CD4-positive, alpha-beta T cell (primary cell): ENCODE data around the gene PTGER1. TPM values are rescaled to one million over a fixed set of nuclear protein-coding genes. Genes with fewer than 3 reads are reported as not detected.

Experiments
- ATAC-seq: fragments of 200-7000 bp; cut with Tn5 transposase; one replicate; pipeline ENCODE4 v1.10.0; 2022; ENCODE audit warnings: mild to moderate bottlenecking; ENCODE audit not compliant: poor library complexity
- CTCF ChIA-PET: fragments of 350-600 bp; sonication (Branson Sonifier 250); formaldehyde crosslinking; loops from one replicate; lab custom pipeline; 2021; ENCODE audit warnings: antibody characterized with exemption, inconsistent platforms; lab: Charles Lee
- POLR2A ChIA-PET: fragments of 350-600 bp; sonication (Branson Sonifier 250); formaldehyde crosslinking; loops from one replicate; lab custom pipeline; 2021; ENCODE audit warnings: antibody characterized with exemption, inconsistent platforms; lab: Charles Lee
- DNase-seq, 14 experiments: peaks; one replicate each; pipeline ENCODE4 v3.0.0-alpha.2; 2013 to 2020; ENCODE audit warnings: mixed read lengths in 2 of 14
- H3K27ac ChIP-seq, 2 donors: one replicate each; pipeline versions ENCODE4 v1.5.1 to v1.7.0; 2013; ENCODE audit warnings: low read length in 2 of 2, low read depth in 1 of 2, mild to moderate bottlenecking in 1 of 2
- H3K27me3 ChIP-seq, 2 experiments: 1 replicate in 1 of 2; 2 replicates in 1 of 2; pipeline versions ENCODE4 v1.6.1 to v1.7.0; 2013; ENCODE audit warnings: low read length in 2 of 2, control low read depth in 1 of 2, mild to moderate bottlenecking in 1 of 2, moderate library complexity in 1 of 2; ENCODE audit not compliant: insufficient read depth in 2 of 2, control insufficient read depth in 1 of 2
- H3K36me3 ChIP-seq: one replicate; pipeline ENCODE4 v1.6.1; 2013; ENCODE audit warnings: low read length, control low read depth; ENCODE audit not compliant: insufficient read depth
- H3K4me1 ChIP-seq: one replicate; pipeline ENCODE4 v1.6.1; 2013; ENCODE audit warnings: low read length, control low read depth; ENCODE audit not compliant: insufficient read depth
- H3K4me3 ChIP-seq: one replicate; pipeline ENCODE4 v1.5.1; 2013; ENCODE audit warnings: mild to moderate bottlenecking, low read length, moderate library complexity
- H3K9me3 ChIP-seq, 2 experiments: 1 replicate in 1 of 2; 2 replicates in 1 of 2; pipeline versions ENCODE4 v1.6.1 to v1.7.0; 2013; ENCODE audit warnings: low read length in 2 of 2, mild to moderate bottlenecking in 2 of 2, control low read depth in 1 of 2, moderate library complexity in 1 of 2; ENCODE audit not compliant: control insufficient read depth in 1 of 2, insufficient read depth in 1 of 2
- H3K27ac Mint-ChIP-seq: one replicate; pipeline ENCODE4 v1.8.0; 2020; ENCODE audit warnings: mixed read lengths
- H3K27me3 Mint-ChIP-seq: one replicate; pipeline ENCODE4 v1.8.0; 2021; ENCODE audit warnings: mixed read lengths
- H3K36me3 Mint-ChIP-seq: one replicate; pipeline ENCODE4 v1.8.0; 2021; ENCODE audit warnings: low read depth, mixed read lengths
- H3K4me1 Mint-ChIP-seq: one replicate; pipeline ENCODE4 v1.8.0; 2021; ENCODE audit warnings: low read depth, mixed read lengths
- H3K4me3 Mint-ChIP-seq: one replicate; pipeline ENCODE4 v1.8.0; 2020; ENCODE audit warnings: mild to moderate bottlenecking, mixed read lengths
- H3K9me3 Mint-ChIP-seq: one replicate; pipeline ENCODE4 v1.8.0; 2020; ENCODE audit warnings: mixed read lengths
- intact Hi-C, 2 experiments: fragments of 100-400 bp; cut with DNase I in 1 of 2; cut with micrococcal nuclease in 1 of 2; formaldehyde crosslinking; loops; one replicate each; pipeline versions ENCODE4 v1.15.1 to v1.9.0; 2023 to 2025; cut with DNase I, micrococcal nuclease
- total RNA-seq, 174 experiments: library from RNA in 2 of 174; stranded (reverse) in 2 of 174; gene quantifications; one replicate each; pipeline ENCODE4 v1.2.3 and lab custom pipeline; 2021 to 2026
- TF ChIP-seq, protein P1 (sequence below): fragments of 200-600 bp; IDR thresholded peaks from one replicate; pipeline ENCODE4 v1.8.0; 2022; ENCODE audit warnings: antibody characterized with exemption, mild to moderate bottlenecking

Gene PTGER1
- total RNA-seq, 2 experiments from 2014 or later, result not detected

DNA sequence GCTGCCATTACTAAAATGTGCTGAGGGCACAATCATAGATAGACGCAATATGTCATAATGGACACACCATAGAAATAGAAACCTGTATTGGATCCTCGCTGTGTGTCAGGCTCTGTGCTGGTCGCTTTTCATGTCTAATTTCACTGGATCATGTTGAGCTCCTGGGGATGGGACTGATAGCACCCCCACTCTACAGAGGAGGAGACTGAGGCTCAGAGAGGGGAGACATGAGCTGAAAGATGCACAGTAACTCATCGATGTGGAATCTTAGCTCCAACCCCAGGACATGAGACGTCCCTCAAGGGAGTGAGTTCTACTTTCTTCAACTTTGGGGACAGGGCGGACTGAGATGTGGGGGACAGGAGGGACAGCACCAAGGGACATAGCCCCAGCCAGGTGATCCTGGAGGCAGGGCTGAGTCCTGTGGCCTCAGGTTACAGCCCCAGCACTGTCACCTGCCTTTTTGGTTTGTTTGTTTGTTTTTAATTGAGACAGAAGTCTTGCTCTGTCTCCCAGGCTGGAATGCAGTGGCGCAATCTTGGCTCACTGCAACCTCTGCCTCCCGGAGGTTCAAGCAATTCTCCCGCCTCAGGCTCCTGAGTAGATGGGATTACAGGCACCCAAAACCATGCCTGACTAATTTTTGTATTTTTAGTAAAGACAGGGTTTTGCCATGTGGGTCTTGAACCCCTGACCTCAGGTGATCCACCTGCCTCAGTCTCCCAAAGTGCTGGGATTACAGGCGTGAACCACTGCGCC, 27.4 kb upstream of the PTGER1 start:
- H3K36me3 ChIP-seq, result no peaks in the 10 kb centered on the region
- no peak overlapping the region for H3K4me3 ChIP-seq
- ATAC-seq, result no peak
- Mint-ChIP-seq H3K4me1 (peaks cover 46% of the 10 kb centered on the region), H3K4me3 (no peak overlapping the region), H3K27ac (no peak overlapping the region), H3K9me3 (no peaks in the 10 kb centered on the region), H3K36me3 (no peaks in the 10 kb centered on the region), H3K27me3 (no peaks in the 10 kb centered on the region)
- peaks cover 35% of the 10 kb centered on the region for H3K4me1 ChIP-seq
- POLR2A ChIA-PET, result interaction anchor here (0.8 to 5.6 kb wide), 2 partner anchors 16 to 27 kb away, joined by 3 to 44 read pairs; partner anchors contain the start of genes DNAJB1 and TECR
- no peaks in the 10 kb centered on the region for H3K9me3 ChIP-seq
- no peak overlapping the region for H3K27ac ChIP-seq
- CTCF ChIA-PET, result interaction anchor here (0.6 to 1.4 kb wide), 3 partner anchors 21 to 54 kb away, joined by 3 to 4 read pairs (median 3); no protein-coding TSS in a partner anchor
- intact Hi-C loops, result no loop called here
- DNase-seq, result no peak
- TF ChIP-seq, protein P1, sequence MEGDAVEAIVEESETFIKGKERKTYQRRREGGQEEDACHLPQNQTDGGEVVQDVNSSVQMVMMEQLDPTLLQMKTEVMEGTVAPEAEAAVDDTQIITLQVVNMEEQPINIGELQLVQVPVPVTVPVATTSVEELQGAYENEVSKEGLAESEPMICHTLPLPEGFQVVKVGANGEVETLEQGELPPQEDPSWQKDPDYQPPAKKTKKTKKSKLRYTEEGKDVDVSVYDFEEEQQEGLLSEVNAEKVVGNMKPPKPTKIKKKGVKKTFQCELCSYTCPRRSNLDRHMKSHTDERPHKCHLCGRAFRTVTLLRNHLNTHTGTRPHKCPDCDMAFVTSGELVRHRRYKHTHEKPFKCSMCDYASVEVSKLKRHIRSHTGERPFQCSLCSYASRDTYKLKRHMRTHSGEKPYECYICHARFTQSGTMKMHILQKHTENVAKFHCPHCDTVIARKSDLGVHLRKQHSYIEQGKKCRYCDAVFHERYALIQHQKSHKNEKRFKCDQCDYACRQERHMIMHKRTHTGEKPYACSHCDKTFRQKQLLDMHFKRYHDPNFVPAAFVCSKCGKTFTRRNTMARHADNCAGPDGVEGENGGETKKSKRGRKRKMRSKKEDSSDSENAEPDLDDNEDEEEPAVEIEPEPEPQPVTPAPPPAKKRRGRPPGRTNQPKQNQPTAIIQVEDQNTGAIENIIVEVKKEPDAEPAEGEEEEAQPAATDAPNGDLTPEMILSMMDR, result no peak
- H3K27me3 ChIP-seq, result no peaks in the 10 kb centered on the region

DNA sequence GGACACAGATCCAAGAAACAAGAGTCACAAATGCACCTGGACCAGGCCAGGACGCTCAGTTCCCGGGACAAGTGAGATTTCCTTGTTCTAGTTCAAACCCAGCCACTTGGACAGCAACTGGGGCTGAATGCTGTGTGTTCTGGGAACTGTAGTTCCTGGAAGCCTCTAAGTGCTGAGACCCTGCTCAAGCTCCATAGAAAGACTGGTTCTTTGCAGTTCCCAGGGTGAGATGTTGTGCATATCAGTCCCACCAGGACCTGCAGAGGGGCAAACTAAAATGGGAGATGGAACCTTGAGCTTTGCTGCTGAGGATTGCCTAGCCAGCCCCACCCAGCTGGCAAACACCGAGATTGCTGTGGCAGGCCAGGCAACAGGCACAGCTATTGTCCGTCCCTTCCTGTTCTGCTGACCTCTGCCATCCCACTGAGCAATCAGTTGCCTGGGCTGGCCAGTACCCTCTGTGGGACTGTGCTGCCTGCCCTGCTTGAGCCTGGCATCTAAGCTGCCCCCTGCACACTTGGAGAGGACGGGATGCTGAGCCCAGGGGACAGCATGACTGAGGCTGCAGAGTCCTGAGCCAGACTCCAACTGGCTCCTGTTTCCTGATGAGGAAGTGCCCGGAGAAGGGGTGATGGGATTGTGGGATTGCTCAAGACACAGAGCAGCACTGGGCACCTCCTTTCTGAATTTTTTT, 22.2 kb upstream of the PTGER1 start:
- Histone ChIP-seq H3K36me3 (peaks cover 4% of the 10 kb centered on the region), H3K27me3 (no peaks in the 10 kb centered on the region), H3K4me1 (peaks cover 30% of the 10 kb centered on the region), H3K4me3 (no peak overlapping the region), H3K27ac (no peak overlapping the region), H3K9me3 (no peaks in the 10 kb centered on the region)
- TF ChIP-seq, protein P1, result no peak
- H3K9me3 Mint-ChIP-seq, result no peaks in the 10 kb centered on the region
- ChIA-PET CTCF (interaction anchor here (0.8 to 2.3 kb wide), 3 partner anchors 11 to 54 kb away, joined by 3 to 6 read pairs (median 3); no protein-coding TSS in a partner anchor), POLR2A (interaction anchor here (1.1 to 6.0 kb wide), 4 partner anchors 8 to 545 kb away, joined by 3 to 70 read pairs (median 28); partner anchors contain the start of genes DCAF15 and DNAJB1)
- DNase-seq (no peak), ATAC-seq (no peak)
- peaks cover 14% of the 10 kb centered on the region for H3K36me3 Mint-ChIP-seq
- peak overlapping the region; percentile 86 for H3K4me3 Mint-ChIP-seq
- no peaks in the 10 kb centered on the region for H3K27me3 Mint-ChIP-seq
- H3K4me1 Mint-ChIP-seq, result peaks cover 40% of the 10 kb centered on the region
- H3K27ac Mint-ChIP-seq, result peak overlapping the region; percentile 70
- intact Hi-C loops, result loop anchor here in 1 of 2 experiments (10.0 kb wide), 1 partner anchor 187 kb away; no protein-coding TSS in a partner anchor

DNA sequence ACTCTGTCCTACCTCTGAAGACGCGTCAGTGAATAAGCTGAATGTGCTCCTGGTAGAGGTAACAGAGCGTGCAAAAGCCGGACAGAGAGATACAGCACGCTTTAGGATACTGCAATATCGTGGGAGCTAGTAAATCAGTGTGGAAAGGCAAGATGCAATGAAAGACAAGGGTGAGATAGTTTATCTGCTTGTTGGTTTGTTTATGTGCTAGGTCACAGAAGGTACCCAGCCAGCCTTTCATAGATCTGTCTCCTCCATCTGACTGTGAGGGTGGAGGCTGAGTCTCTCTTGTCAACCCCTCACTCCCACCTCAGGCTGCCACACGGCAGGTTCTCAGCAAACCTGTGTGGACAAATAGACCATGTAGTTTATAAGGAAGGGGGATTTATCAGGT, 21.7 kb upstream of the PTGER1 start:
- Histone ChIP-seq H3K4me1 (peaks cover 30% of the 10 kb centered on the region), H3K27ac (no peak overlapping the region), H3K9me3 (no peaks in the 10 kb centered on the region), H3K36me3 (peaks cover 4% of the 10 kb centered on the region), H3K4me3 (no peak overlapping the region), H3K27me3 (no peaks in the 10 kb centered on the region)
- TF ChIP-seq, protein P1, result no peak
- Mint-ChIP-seq H3K9me3 (no peaks in the 10 kb centered on the region), H3K4me1 (peaks cover 38% of the 10 kb centered on the region), H3K27ac (peak overlapping the region; percentile 70), H3K4me3 (peak overlapping the region; percentile 86), H3K36me3 (peaks cover 20% of the 10 kb centered on the region), H3K27me3 (no peaks in the 10 kb centered on the region)
- DNase-seq (peak in 1 of 14 experiments; percentile 28), ATAC-seq (no peak)
- CTCF ChIA-PET, result interaction anchor here (0.6 to 2.3 kb wide), 6 partner anchors 8 to 429 kb away, joined by 3 to 6 read pairs (median 4); partner anchors contain the start of gene DNAJB1
- intact Hi-C loops, result loop anchor here in 1 of 2 experiments (10.0 kb wide), 1 partner anchor 188 kb away; no protein-coding TSS in a partner anchor
- POLR2A ChIA-PET, result interaction anchor here (0.7 to 6.0 kb wide), 12 partner anchors 9 to 544 kb away, joined by 3 to 70 read pairs (median 6); partner anchors contain the start of genes ADGRE5, DCAF15, DNAJB1 and PKN1
